Neuronal stem cell (in vitro differentiated cells): ENCODE results near the gene FAM107B.

Experiments
- DNase-seq: peaks from one replicate; pipeline ENCODE4 v3.0.0-alpha.2; 2013; ENCODE audit warnings: low spot score
- H2AFZ ChIP-seq: one replicate; pipeline ENCODE4 v1.6.1; 2013; ENCODE audit warnings: mild to moderate bottlenecking, low read length, inconsistent platforms
- H2AK5ac ChIP-seq: 2 replicates; pipeline ENCODE4 v1.6.1; 2013; ENCODE audit warnings: low read depth, mild to moderate bottlenecking, inconsistent platforms, low read length, moderate library complexity, mixed read lengths
- H2BK120ac ChIP-seq: 2 replicates; pipeline ENCODE4 v1.6.1; 2013; ENCODE audit warnings: low read depth, mild to moderate bottlenecking, inconsistent platforms, low read length, moderate library complexity, mixed read lengths
- H2BK12ac ChIP-seq: one replicate; pipeline ENCODE4 v1.6.1; 2013; ENCODE audit warnings: low read length, inconsistent platforms
- H2BK15ac ChIP-seq: 2 replicates; pipeline ENCODE4 v1.6.1; 2013; ENCODE audit warnings: mild to moderate bottlenecking, low read length, inconsistent platforms, mixed read lengths
- H2BK5ac ChIP-seq: one replicate; pipeline ENCODE4 v1.6.1; 2013; ENCODE audit warnings: inconsistent platforms, mild to moderate bottlenecking, low read length, moderate library complexity
- H3K14ac ChIP-seq: one replicate; pipeline ENCODE4 v1.6.1; 2013; ENCODE audit warnings: low read length, inconsistent platforms
- H3K18ac ChIP-seq: 2 replicates; pipeline ENCODE4 v1.6.1; 2013; ENCODE audit warnings: low read length, inconsistent platforms
- H3K23ac ChIP-seq: 2 replicates; pipeline ENCODE4 v1.6.1; 2013; ENCODE audit warnings: low read depth, mild to moderate bottlenecking, mixed read lengths, low read length, inconsistent platforms; ENCODE audit not compliant: poor library complexity
- H3K27ac ChIP-seq: replicated peaks from 3 replicates; pipeline ENCODE4 v1.5.1; 2013; ENCODE audit warnings: low read length, inconsistent platforms
- H3K27me3 ChIP-seq, 3 experiments: 2 replicates each; pipeline ENCODE4 v1.6.1; 2013; ENCODE audit warnings: low read length in 3 of 3, mild to moderate bottlenecking in 2 of 3, inconsistent platforms in 1 of 3, low read depth in 1 of 3, mixed read lengths in 1 of 3, moderate library complexity in 1 of 3; ENCODE audit not compliant: control insufficient read depth in 3 of 3, insufficient read depth in 3 of 3
- H3K36me3 ChIP-seq, 2 donors: replicated peaks in 1 of 2; 2 replicates each; pipeline ENCODE4 v1.6.1; 2013; ENCODE audit warnings: low read length in 2 of 2; ENCODE audit not compliant: control insufficient read depth in 2 of 2, insufficient read depth in 2 of 2
- H3K4ac ChIP-seq: 2 replicates; pipeline ENCODE4 v1.6.1; 2013; ENCODE audit warnings: inconsistent platforms, mild to moderate bottlenecking, low read length, moderate library complexity
- H3K4me1 ChIP-seq, 2 donors: 1 replicate in 1 of 2; 2 replicates in 1 of 2; pipeline ENCODE4 v1.6.1; 2013; ENCODE audit warnings: low read length in 2 of 2, low read depth in 1 of 2; ENCODE audit not compliant: control insufficient read depth in 2 of 2, insufficient read depth in 1 of 2
- H3K4me2 ChIP-seq: one replicate; pipeline ENCODE4 v1.6.1; 2013; ENCODE audit warnings: mild to moderate bottlenecking, low read length, inconsistent platforms; ENCODE audit not compliant: insufficient read depth, poor library complexity, severe bottlenecking
- H3K4me3 ChIP-seq, 2 donors: 2 replicates each; pipeline ENCODE4 v1.5.1; 2013; ENCODE audit warnings: low read length in 2 of 2, mild to moderate bottlenecking in 2 of 2, inconsistent platforms in 1 of 2, moderate library complexity in 1 of 2
- H3K79me1 ChIP-seq: one replicate; pipeline ENCODE4 v1.6.1; 2013; ENCODE audit warnings: low read depth, mild to moderate bottlenecking, inconsistent platforms, low read length, moderate library complexity
- H3K9ac ChIP-seq: one replicate; pipeline ENCODE4 v1.6.1; 2013; ENCODE audit warnings: mild to moderate bottlenecking, low read depth, low read length, inconsistent platforms; ENCODE audit not compliant: poor library complexity
- H3K9me3 ChIP-seq, 2 donors: replicated peaks in 1 of 2; 2 replicates each; pipeline versions ENCODE3 to v1.6.1; 2013; ENCODE audit warnings: low read length in 2 of 2, mild to moderate bottlenecking in 2 of 2, inconsistent platforms in 1 of 2, low read depth in 1 of 2, mixed read lengths in 1 of 2, moderate library complexity in 1 of 2; ENCODE audit not compliant: control insufficient read depth in 2 of 2, insufficient read depth in 1 of 2
- H4K8ac ChIP-seq: one replicate; pipeline ENCODE4 v1.6.1; 2013; ENCODE audit warnings: low read depth, mild to moderate bottlenecking, inconsistent platforms, low read length, moderate library complexity
- H4K91ac ChIP-seq: one replicate; pipeline ENCODE4 v1.6.1; 2013; ENCODE audit warnings: low read length, low read depth, mild to moderate bottlenecking, inconsistent platforms; ENCODE audit not compliant: poor library complexity
- WGBS, 2 donors: extraction: QIAGEN DNeasy Blood & Tissue Kit; methylation state at CpG; one replicate each; pipeline ENCODE4 v1.1.7; 2013; ENCODE audit warnings: missing lambda C conversion rate in 2 of 2, mixed read lengths in 1 of 2; ENCODE audit not compliant: insufficient read length in 2 of 2, insufficient replicate concordance in 1 of 2; ENCODE audit errors: extremely low coverage in 2 of 2; 5-methylcytosine and 5-hydroxymethylcytosine counted together

The FAM107B gene

GRCh38 chr10:14681305-14681704 is 93.4 kb downstream of the FAM107B start:
- H3K4me3 ChIP-seq: no peak overlapping the region
- H3K4me1 ChIP-seq: no peaks in the 10 kb centered on the region
- H3K9ac ChIP-seq: no peak overlapping the region
- no peak overlapping the region for H3K18ac ChIP-seq
- no peak overlapping the region for H4K8ac ChIP-seq
- no peaks in the 10 kb centered on the region for H3K36me3 ChIP-seq
- H2BK120ac ChIP-seq: no peak overlapping the region
- no peaks in the 10 kb centered on the region for H3K9me3 ChIP-seq
- no peak overlapping the region for H3K14ac ChIP-seq
- no peak overlapping the region for H3K27ac ChIP-seq
- H2BK15ac ChIP-seq: no peak overlapping the region
- no peak for DNase-seq
- H2AFZ ChIP-seq: no peak overlapping the region
- H3K23ac ChIP-seq: no peak overlapping the region
- no CpG with 5 or more reads among the region's 5 CpGs for WGBS, 2 donors
- H3K4me2 ChIP-seq: no peak overlapping the region
- no peak overlapping the region for H2BK12ac ChIP-seq
- no peaks in the 10 kb centered on the region for H3K79me1 ChIP-seq
- no peak overlapping the region for H2BK5ac ChIP-seq
- H4K91ac ChIP-seq: no peak overlapping the region
- H3K4ac ChIP-seq: no peak overlapping the region
- no peaks in the 10 kb centered on the region for H3K27me3 ChIP-seq
- H2AK5ac ChIP-seq: no peak overlapping the region

GRCh38 chr10:14678637-14679036 is 96.1 kb downstream of the FAM107B start:
- no peak overlapping the region for H3K4ac ChIP-seq
- no peak overlapping the region for H3K4me3 ChIP-seq
- H3K9ac ChIP-seq: no peak overlapping the region
- no peak for DNase-seq
- H3K9me3 ChIP-seq: no peaks in the 10 kb centered on the region
- H3K4me1 ChIP-seq: no peaks in the 10 kb centered on the region
- H4K8ac ChIP-seq: no peak overlapping the region
- no CpG with 5 or more reads among the region's 3 CpGs for WGBS, 2 donors
- H3K36me3 ChIP-seq: no peaks in the 10 kb centered on the region
- no peak overlapping the region for H2BK12ac ChIP-seq
- no peaks in the 10 kb centered on the region for H3K79me1 ChIP-seq
- H4K91ac ChIP-seq: no peak overlapping the region
- H3K23ac ChIP-seq: no peak overlapping the region
- no peak overlapping the region for H2AK5ac ChIP-seq
- H2BK15ac ChIP-seq: no peak overlapping the region
- H3K18ac ChIP-seq: no peak overlapping the region
- no peak overlapping the region for H2BK120ac ChIP-seq
- no peak overlapping the region for H3K4me2 ChIP-seq
- no peak overlapping the region for H3K27ac ChIP-seq
- H3K14ac ChIP-seq: no peak overlapping the region
- H2AFZ ChIP-seq: no peak overlapping the region
- no peak overlapping the region for H2BK5ac ChIP-seq
- H3K27me3 ChIP-seq: peaks cover 0 to 16% (median 0%) of the 10 kb centered on the region in 3 experiments

GRCh38 chr10:14676732-14677131 is 98.0 kb downstream of the FAM107B start:
- Histone ChIP-seq H3K27me3 (peaks cover 0 to 19% (median 0%) of the 10 kb centered on the region in 3 experiments), H2BK15ac (no peak overlapping the region), H2BK5ac (no peak overlapping the region), H3K4ac (no peak overlapping the region), H4K91ac (no peak overlapping the region), H3K23ac (no peak overlapping the region), H3K4me2 (no peak overlapping the region), H3K27ac (no peak overlapping the region), H4K8ac (no peak overlapping the region), H3K36me3 (no peaks in the 10 kb centered on the region), H3K9ac (no peak overlapping the region), H3K79me1 (no peaks in the 10 kb centered on the region), H2BK120ac (no peak overlapping the region), H2AFZ (no peak overlapping the region), H3K9me3 (no peaks in the 10 kb centered on the region), H2BK12ac (no peak overlapping the region), H2AK5ac (no peak overlapping the region), H3K4me3 (no peak overlapping the region), H3K4me1 (no peaks in the 10 kb centered on the region), H3K14ac (no peak overlapping the region), H3K18ac (no peak overlapping the region)
- no CpG with 5 or more reads among the region's 3 CpGs for WGBS, 2 donors
- DNase-seq: no peak

- H2BK120ac ChIP-seq: no peak overlapping the region
- no peaks in the 10 kb centered on the region for H3K79me1 ChIP-seq
- no peak overlapping the region for H3K9ac ChIP-seq
- H3K18ac ChIP-seq: no peak overlapping the region
- H2BK15ac ChIP-seq: no peak overlapping the region
- H3K4me3 ChIP-seq: no peak overlapping the region
- no peak overlapping the region for H2AFZ ChIP-seq
- no peaks in the 10 kb centered on the region for H3K36me3 ChIP-seq
- H4K8ac ChIP-seq: no peak overlapping the region
- no peaks in the 10 kb centered on the region for H3K4me1 ChIP-seq
- no peak overlapping the region for H2BK5ac ChIP-seq
- no peak overlapping the region for H3K14ac ChIP-seq
- no peak overlapping the region for H4K91ac ChIP-seq
- no peak overlapping the region for H3K4ac ChIP-seq
- no peak overlapping the region for H3K4me2 ChIP-seq
- no peak overlapping the region for H2BK12ac ChIP-seq
- no peak for DNase-seq
- H3K9me3 ChIP-seq: no peaks in the 10 kb centered on the region
- H3K23ac ChIP-seq: no peak overlapping the region
- no peak overlapping the region for H3K27ac ChIP-seq
- WGBS, 2 donors: no CpG with 5 or more reads among the region's 8 CpGs
- no peak overlapping the region for H2AK5ac ChIP-seq
- H3K27me3 ChIP-seq: peaks cover 0 to 19% (median 0%) of the 10 kb centered on the region in 3 experiments
These were observed 100.2 kb downstream of the FAM107B start for GRCh38 chr10:14674376-14675050.
